Measurements from ENCODE around the gene ECSIT. TPM values are rescaled to one million over a fixed set of nuclear protein-coding genes. Genes with fewer than 3 reads are reported as not detected.
A peak's percentile ranks its signal among the peaks of the same experiment; 100 is the strongest.
"Not testable (repeated sequence)": the region's sequence is repeated elsewhere in the genome, so short reads cannot be mapped to it uniquely, and the experiment has no call there.

ECSIT gene
- total and polyA plus RNA-seq, 2 donors (not counting 1 experiment from before 2014, with no cell fraction given), result 45.6 to 63.1 TPM

- ATAC-seq (ENCODE audit: low read depth); DNase-seq; intact Hi-C loops (cut with micrococcal nuclease); H3K79me2 ChIP-seq (ENCODE audit: control insufficient read depth, insufficient read depth, low read length); H3K9ac ChIP-seq (ENCODE audit: low read length); H3K9me3 ChIP-seq (ENCODE audit: control extremely low read depth in 1 of 3, control insufficient read depth in 2 of 3, insufficient read depth in 1 of 3, low read length in 2 of 3); H2AFZ ChIP-seq (ENCODE audit: insufficient read depth, low read depth, low read length, poor library complexity, severe bottlenecking); H3K4me3 Mint-ChIP-seq; H3K9me3 Mint-ChIP-seq (ENCODE audit: insufficient read depth); H3K4me2 ChIP-seq (replicated peaks; ENCODE audit: low read depth, low read length, poor library complexity, severe bottlenecking); H3K27me3 Mint-ChIP-seq; H3K4me3 ChIP-seq (ENCODE audit: control extremely low read depth in 1 of 5, extremely low read depth in 1 of 5, insufficient read depth in 1 of 5, low read depth in 2 of 5, low read length in 4 of 5); H4K20me1 ChIP-seq (ENCODE audit: control insufficient read depth, insufficient read depth, low read length, poor library complexity, severe bottlenecking); H3K27me3 ChIP-seq (replicated peaks in 1 of 4; ENCODE audit: control extremely low read depth in 1 of 4, control insufficient read depth in 3 of 4, insufficient read depth in 4 of 4, low read length in 3 of 4): not testable (repeated sequence)
- H3K4me1 ChIP-seq (ENCODE audit: control insufficient read depth in 2 of 2, insufficient read depth in 2 of 2, low read length in 2 of 2), result peaks cover 48 to 75% of the 10 kb centered on the region in 2 donors
- Mint-ChIP-seq H3K27ac (peak overlapping the region; percentile 70), H3K4me1 (peaks cover 62% of the 10 kb centered on the region)
- 32% methylated on average over 3 of the region's 6 CpGs for WGBS (ENCODE audit: insufficient coverage)
- ChIA-PET CTCF (interaction anchor here (0.7 to 2.2 kb wide), 4 partner anchors 15 to 37 kb away, joined by 4 to 10 read pairs (median 6); no protein-coding TSS in a partner anchor), POLR2A (interaction anchor here (0.6 to 1.2 kb wide), 4 partner anchors 10 to 23 kb away, joined by 3 to 20 read pairs (median 4); no protein-coding TSS in a partner anchor)
- H3K36me3 ChIP-seq (replicated peaks in 1 of 2; ENCODE audit: control extremely low read depth in 1 of 2, control insufficient read depth in 1 of 2, extremely low read depth in 1 of 2, insufficient read depth in 2 of 2, low read length in 1 of 2), result peaks cover 0 to 22% of the 10 kb centered on the region in 2 experiments
- H3K27ac ChIP-seq (ENCODE audit: low read length in 2 of 2), result peak overlapping the region in 1 of 2 donors; percentile 33
These were observed 44.4 kb upstream of the ECSIT start for GRCh38 chr19:11573354-11573753.

- peak overlapping the region; percentile 85 for H3K27ac Mint-ChIP-seq
- peaks cover 0 to 5% of the 10 kb centered on the region in 2 experiments for H3K36me3 ChIP-seq (replicated peaks in 1 of 2; ENCODE audit: control extremely low read depth in 1 of 2, control insufficient read depth in 1 of 2, extremely low read depth in 1 of 2, insufficient read depth in 2 of 2, low read length in 1 of 2)
- H3K9me3 ChIP-seq (ENCODE audit: control extremely low read depth in 1 of 3, control insufficient read depth in 2 of 3, insufficient read depth in 1 of 3, low read length in 2 of 3), result no peaks in the 10 kb centered on the region
- no peak overlapping the region for H3K9ac ChIP-seq (ENCODE audit: low read length)
- H3K4me2 ChIP-seq (replicated peaks; ENCODE audit: low read depth, low read length, poor library complexity, severe bottlenecking), result no peak overlapping the region
- ChIA-PET CTCF (interaction anchor here (0.6 to 3.6 kb wide), 2 partner anchors 11 to 1783 kb away, joined by 3 to 61 read pairs; partner anchors contain the start of gene ACP5), POLR2A (interaction anchor here (0.7 kb wide), 3 partner anchors 570 to 1481 kb away, joined by 3 to 5 read pairs (median 5); no protein-coding TSS in a partner anchor)
- ATAC-seq (ENCODE audit: low read depth) (no peak), DNase-seq (peak; percentile 45)
- WGBS (ENCODE audit: insufficient coverage), result 25% methylated on average over 4 of the region's 5 CpGs
- H3K27me3 Mint-ChIP-seq, result no peaks in the 10 kb centered on the region
- no peaks in the 10 kb centered on the region for H3K9me3 Mint-ChIP-seq (ENCODE audit: insufficient read depth)
- TF ChIP-seq EZH2 (IDR thresholded peaks at IDR 0.05; ENCODE audit: borderline replicate concordance, insufficient read depth, low read depth, low read length, poor library complexity, severe bottlenecking), result no peak
- TF ChIP-seq, protein P1, sequence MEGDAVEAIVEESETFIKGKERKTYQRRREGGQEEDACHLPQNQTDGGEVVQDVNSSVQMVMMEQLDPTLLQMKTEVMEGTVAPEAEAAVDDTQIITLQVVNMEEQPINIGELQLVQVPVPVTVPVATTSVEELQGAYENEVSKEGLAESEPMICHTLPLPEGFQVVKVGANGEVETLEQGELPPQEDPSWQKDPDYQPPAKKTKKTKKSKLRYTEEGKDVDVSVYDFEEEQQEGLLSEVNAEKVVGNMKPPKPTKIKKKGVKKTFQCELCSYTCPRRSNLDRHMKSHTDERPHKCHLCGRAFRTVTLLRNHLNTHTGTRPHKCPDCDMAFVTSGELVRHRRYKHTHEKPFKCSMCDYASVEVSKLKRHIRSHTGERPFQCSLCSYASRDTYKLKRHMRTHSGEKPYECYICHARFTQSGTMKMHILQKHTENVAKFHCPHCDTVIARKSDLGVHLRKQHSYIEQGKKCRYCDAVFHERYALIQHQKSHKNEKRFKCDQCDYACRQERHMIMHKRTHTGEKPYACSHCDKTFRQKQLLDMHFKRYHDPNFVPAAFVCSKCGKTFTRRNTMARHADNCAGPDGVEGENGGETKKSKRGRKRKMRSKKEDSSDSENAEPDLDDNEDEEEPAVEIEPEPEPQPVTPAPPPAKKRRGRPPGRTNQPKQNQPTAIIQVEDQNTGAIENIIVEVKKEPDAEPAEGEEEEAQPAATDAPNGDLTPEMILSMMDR (IDR thresholded peaks at IDR 0.05), result no peak
- H3K27ac ChIP-seq (ENCODE audit: low read length in 2 of 2), result peak overlapping the region in 1 of 2 donors; percentile 5
- H3K4me3 Mint-ChIP-seq, result no peak overlapping the region
- no peaks in the 10 kb centered on the region for H3K27me3 ChIP-seq (replicated peaks in 1 of 4; ENCODE audit: control extremely low read depth in 1 of 4, control insufficient read depth in 3 of 4, insufficient read depth in 4 of 4, low read length in 3 of 4)
- no peaks in the 10 kb centered on the region for H3K79me2 ChIP-seq (ENCODE audit: control insufficient read depth, insufficient read depth, low read length)
- intact Hi-C loops (cut with micrococcal nuclease), result no loop called here
- peaks cover 47 to 75% of the 10 kb centered on the region in 2 donors for H3K4me1 ChIP-seq (ENCODE audit: control insufficient read depth in 2 of 2, insufficient read depth in 2 of 2, low read length in 2 of 2)
- H2AFZ ChIP-seq (ENCODE audit: insufficient read depth, low read depth, low read length, poor library complexity, severe bottlenecking), result no peak overlapping the region
- H3K4me1 Mint-ChIP-seq, result peaks cover 49% of the 10 kb centered on the region
- H3K4me3 ChIP-seq (ENCODE audit: control extremely low read depth in 1 of 5, extremely low read depth in 1 of 5, insufficient read depth in 1 of 5, low read depth in 2 of 5, low read length in 4 of 5), result no peak overlapping the region
- no peaks in the 10 kb centered on the region for H4K20me1 ChIP-seq (ENCODE audit: control insufficient read depth, insufficient read depth, low read length, poor library complexity, severe bottlenecking)
These were observed 41.1 kb upstream of the ECSIT start for GRCh38 chr19:11570039-11570462.

Data from B cell (primary cell).